Esophagus squamous epithelium (tissue), 5 donors: Measurements from ENCODE around the gene HIRA. TPM values are rescaled to one million over a fixed set of nuclear protein-coding genes. Genes with fewer than 3 reads are reported as not detected.

Experiments used
- DNase-seq: peaks from one replicate; lab custom pipeline; 2025; lab: John Stamatoyannopoulos, UW
- H3K27ac ChIP-seq, 4 donors: fragments of 200-600 bp; sonication (generic); one replicate each; pipeline ENCODE4 v1.5.1; 2016 to 2019; ENCODE audit warnings: mild to moderate bottlenecking in 1 of 4
- H3K27me3 ChIP-seq, 4 donors: fragments of 200-600 bp; sonication (generic); 1 replicate in 3 of 4; 2 replicates in 1 of 4; pipeline versions ENCODE4 v1.5.1 to v1.6.0; 2017 to 2021; ENCODE audit warnings: antibody characterized with exemption in 1 of 4
- H3K36me3 ChIP-seq, 3 donors: fragments of 200-600 bp; sonication (generic); one replicate each; pipeline ENCODE4 v1.5.1; 2016 to 2019
- H3K4me1 ChIP-seq, 3 donors: fragments of 200-600 bp; sonication (generic); one replicate each; pipeline ENCODE4 v1.5.1; 2017 to 2019
- H3K4me3 ChIP-seq, 4 donors: fragments of 200-600 bp; sonication (generic); 1 replicate in 3 of 4; 2 replicates in 1 of 4; pipeline ENCODE4 v1.5.1; 2016 to 2019; ENCODE audit warnings: mild to moderate bottlenecking in 2 of 4, moderate library complexity in 1 of 4
- H3K9me3 ChIP-seq, 3 donors: fragments of 200-600 bp; sonication (generic); one replicate each; pipeline ENCODE4 v1.5.1; 2016 to 2019
- POLR2A ChIP-seq, 4 donors: fragments of 450-650 bp; IDR thresholded peaks; one replicate each; pipeline ENCODE4 v1.6.1; 2017; ENCODE audit warnings: antibody characterized with exemption in 4 of 4, mild to moderate bottlenecking in 4 of 4, moderate library complexity in 3 of 4
- WGBS, 2 donors: methylation state at CpG; one replicate each; pipeline ENCODE4 v1.1.5; 2018; 5-methylcytosine and 5-hydroxymethylcytosine counted together
- intact Hi-C: fragments of 100-400 bp; cut with DNase I; formaldehyde crosslinking; loops from one replicate; pipeline ENCODE4 v1.15.0; 2022
- total RNA-seq, 4 donors: library from RNA; depleted of rRNA; stranded (reverse); fragments of >200 nt; gene quantifications; one replicate each; pipeline ENCODE4 v1.1.0, GENCODE V29; 2016
- TF ChIP-seq, protein P1 (sequence below), 6 experiments: fragments of 450-650 bp in 4 of 6; fragments of 200-600 bp in 2 of 6; sonication (generic) in 2 of 6; IDR thresholded peaks; one replicate each; pipeline ENCODE4 v1.5.1; 2016 to 2019; ENCODE audit warnings: antibody characterized with exemption in 6 of 6, mild to moderate bottlenecking in 4 of 6, moderate library complexity in 4 of 6
- donor health status: DM: yes; HTN: yes; CAD: no.

HIRA gene
- total RNA-seq, 4 donors from 2014 or later, result 11.2 to 19.8 (median 14.4) TPM

DNA sequence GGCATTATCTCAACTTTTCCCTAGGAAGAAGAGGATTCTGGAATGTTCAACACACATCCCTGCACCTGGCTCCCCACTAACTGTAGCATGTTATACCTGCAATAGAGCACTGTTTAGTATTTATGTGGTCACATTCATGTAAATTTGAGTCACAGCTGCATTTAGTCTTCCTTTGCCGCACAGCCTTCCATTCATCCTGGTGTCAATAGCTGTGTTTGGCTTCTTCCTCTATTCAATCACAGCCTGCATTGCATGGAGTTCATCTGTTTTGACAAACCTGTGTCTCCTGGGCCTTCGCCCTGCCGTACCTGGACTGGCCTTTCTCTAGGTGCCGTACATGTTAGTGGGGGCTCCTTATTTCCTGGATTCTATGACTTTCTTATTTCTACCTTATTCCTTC is 20.0 kb upstream of the HIRA start:
- TF ChIP-seq, protein P1, sequence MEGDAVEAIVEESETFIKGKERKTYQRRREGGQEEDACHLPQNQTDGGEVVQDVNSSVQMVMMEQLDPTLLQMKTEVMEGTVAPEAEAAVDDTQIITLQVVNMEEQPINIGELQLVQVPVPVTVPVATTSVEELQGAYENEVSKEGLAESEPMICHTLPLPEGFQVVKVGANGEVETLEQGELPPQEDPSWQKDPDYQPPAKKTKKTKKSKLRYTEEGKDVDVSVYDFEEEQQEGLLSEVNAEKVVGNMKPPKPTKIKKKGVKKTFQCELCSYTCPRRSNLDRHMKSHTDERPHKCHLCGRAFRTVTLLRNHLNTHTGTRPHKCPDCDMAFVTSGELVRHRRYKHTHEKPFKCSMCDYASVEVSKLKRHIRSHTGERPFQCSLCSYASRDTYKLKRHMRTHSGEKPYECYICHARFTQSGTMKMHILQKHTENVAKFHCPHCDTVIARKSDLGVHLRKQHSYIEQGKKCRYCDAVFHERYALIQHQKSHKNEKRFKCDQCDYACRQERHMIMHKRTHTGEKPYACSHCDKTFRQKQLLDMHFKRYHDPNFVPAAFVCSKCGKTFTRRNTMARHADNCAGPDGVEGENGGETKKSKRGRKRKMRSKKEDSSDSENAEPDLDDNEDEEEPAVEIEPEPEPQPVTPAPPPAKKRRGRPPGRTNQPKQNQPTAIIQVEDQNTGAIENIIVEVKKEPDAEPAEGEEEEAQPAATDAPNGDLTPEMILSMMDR (IDR thresholded peaks at IDR 0.05), result no peak
- TF ChIP-seq POLR2A (IDR thresholded peaks at IDR 0.05), result no peak
- peaks cover 10 to 20% (median 12%) of the 10 kb centered on the region in 3 donors for H3K4me1 ChIP-seq
- H3K4me3 ChIP-seq, result no peak overlapping the region
- H3K27me3 ChIP-seq, result no peaks in the 10 kb centered on the region
- intact Hi-C loops, result no loop called here
- H3K27ac ChIP-seq, result no peak overlapping the region
- H3K36me3 ChIP-seq, result peaks cover 24 to 70% (median 33%) of the 10 kb centered on the region in 3 donors
- WGBS, 2 donors, result 95 to 98% methylated on average over 4 of the region's 4 CpGs
- DNase-seq, result no peak
- H3K9me3 ChIP-seq, result no peaks in the 10 kb centered on the region

DNA sequence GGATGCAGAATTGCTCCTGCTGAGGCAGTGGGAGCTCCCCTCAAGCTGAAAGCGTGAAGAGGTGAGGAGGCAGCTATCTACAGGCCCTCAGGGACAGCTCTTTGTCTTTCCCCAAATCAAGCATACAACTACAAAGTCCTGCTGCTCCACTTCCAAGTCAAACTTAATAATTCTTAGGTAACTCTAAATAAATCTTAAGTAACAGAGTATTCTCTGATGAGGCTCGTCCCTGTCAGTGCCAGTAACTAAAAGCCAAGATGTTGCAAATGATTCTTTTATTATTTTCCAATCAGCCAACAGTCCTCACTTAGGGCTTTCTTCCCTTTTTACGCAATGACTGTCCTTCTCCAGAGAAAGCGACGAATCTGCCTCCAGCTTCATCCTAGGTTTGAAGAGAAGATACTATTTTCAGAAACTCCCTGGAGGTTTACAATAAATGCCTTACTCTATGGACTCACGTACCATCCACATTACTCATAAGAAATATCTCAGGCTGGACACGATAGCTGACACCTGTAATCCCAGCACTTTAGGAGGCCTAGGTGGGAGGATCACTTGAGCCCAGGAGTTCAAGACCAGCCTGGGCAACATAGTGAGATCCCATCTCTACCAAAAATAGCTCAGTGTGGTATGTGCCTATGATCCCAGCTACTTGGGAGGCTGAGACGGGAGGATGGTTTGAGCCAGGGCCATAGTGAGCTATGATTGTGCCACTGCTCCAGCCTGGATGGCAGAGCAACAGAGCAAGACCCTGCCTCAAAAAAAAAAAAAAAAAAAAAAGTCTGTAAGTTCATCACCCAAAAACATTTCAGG is 19.0 kb upstream of the HIRA start:
- H3K4me3 ChIP-seq, result no peak overlapping the region
- H3K36me3 ChIP-seq, result peaks cover 15 to 60% (median 23%) of the 10 kb centered on the region in 3 donors
- WGBS, 2 donors, result 77 to 78% methylated on average over 8 of the region's 8 CpGs
- intact Hi-C loops, result no loop called here
- no peaks in the 10 kb centered on the region for H3K27me3 ChIP-seq
- DNase-seq, result no peak
- no peak for TF ChIP-seq POLR2A (IDR thresholded peaks at IDR 0.05)
- TF ChIP-seq, protein P1 (IDR thresholded peaks at IDR 0.05), result no peak
- H3K9me3 ChIP-seq, result no peaks in the 10 kb centered on the region
- no peak overlapping the region for H3K27ac ChIP-seq
- peaks cover 20 to 30% (median 21%) of the 10 kb centered on the region in 3 donors for H3K4me1 ChIP-seq

DNA sequence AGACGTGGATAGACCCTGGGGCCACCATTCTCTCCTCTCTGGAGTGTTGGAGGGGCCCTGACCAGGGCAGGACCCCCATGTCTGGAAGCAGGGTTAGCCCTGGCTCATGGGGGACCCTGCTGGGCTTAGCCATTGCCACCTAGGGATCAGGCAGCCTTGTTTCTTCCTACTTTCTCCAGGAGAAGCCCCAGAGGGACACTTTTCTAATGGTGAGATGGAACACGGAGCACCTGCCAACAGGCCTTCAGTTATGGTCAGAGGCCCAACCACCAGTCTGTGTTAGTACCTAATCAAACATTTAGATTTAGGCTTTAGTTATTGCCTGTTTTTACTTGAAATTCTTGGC is 17.9 kb upstream of the HIRA start:
- intact Hi-C loops, result no loop called here
- WGBS, 2 donors, result 75% methylated on average over 2 of the region's 2 CpGs; no CpG with 5 or more reads in 1 of the 2 donors
- TF ChIP-seq, protein P1 (IDR thresholded peaks at IDR 0.05), result no peak
- TF ChIP-seq POLR2A (IDR thresholded peaks at IDR 0.05), result no peak

DNA sequence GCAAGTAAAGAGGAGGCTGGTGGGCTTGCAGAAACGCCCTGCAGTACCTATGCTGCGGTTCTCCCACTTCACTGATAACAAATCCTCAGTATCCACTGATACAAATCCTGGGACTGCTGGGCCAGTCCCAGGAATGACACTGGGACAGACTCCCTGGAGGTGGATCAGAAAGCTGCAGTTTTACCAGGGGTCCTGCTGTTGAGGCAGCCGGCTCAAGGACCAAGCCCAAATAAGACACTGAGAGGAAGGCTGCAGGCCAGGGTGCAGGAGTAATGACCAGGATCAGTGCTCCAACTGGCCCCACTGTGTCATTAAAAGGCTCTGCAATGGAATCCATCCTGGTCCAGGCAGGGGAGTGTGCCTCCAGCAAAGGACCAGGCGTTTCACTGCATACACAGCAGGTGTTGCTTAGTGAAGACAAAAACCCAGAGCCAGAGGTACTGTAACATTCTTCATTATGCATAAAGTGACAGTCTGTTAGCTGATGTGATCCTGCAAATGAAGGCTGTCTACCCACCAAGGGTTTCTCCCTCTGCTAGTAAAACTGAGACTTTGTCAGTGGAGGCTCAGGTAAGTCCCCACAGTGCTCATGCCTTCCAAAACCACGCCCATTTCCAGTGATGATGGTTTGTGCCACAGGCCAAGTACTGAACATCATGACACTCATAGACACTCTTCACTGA is 17.3 kb upstream of the HIRA start:
- intact Hi-C loops, result no loop called here
- Histone ChIP-seq H3K27ac (peak overlapping the region in 2 of 4 donors; percentile 95 to 98), H3K4me3 (peak overlapping the region in 1 of 4 donors; percentile 89), H3K36me3 (peaks cover 6 to 54% (median 10%) of the 10 kb centered on the region in 3 donors), H3K9me3 (no peaks in the 10 kb centered on the region), H3K27me3 (no peaks in the 10 kb centered on the region), H3K4me1 (peaks cover 21 to 38% (median 22%) of the 10 kb centered on the region in 3 donors)
- TF ChIP-seq POLR2A (IDR thresholded peaks at IDR 0.05), result no peak
- TF ChIP-seq, protein P1 (IDR thresholded peaks at IDR 0.05), result no peak
- 34 to 69% methylated on average over 2 to 3 of the region's 5 CpGs for WGBS, 2 donors
- DNase-seq, result no peak

More for the DNA sequence above, 17.9 kb upstream of the HIRA start:
- no peak overlapping the region for H3K4me3 ChIP-seq
- H3K9me3 ChIP-seq, result no peaks in the 10 kb centered on the region
- H3K27me3 ChIP-seq, result no peaks in the 10 kb centered on the region
- H3K4me1 ChIP-seq, result peaks cover 21 to 38% (median 22%) of the 10 kb centered on the region in 3 donors
- H3K27ac ChIP-seq, result no peak overlapping the region
- H3K36me3 ChIP-seq, result peaks cover 11 to 54% (median 12%) of the 10 kb centered on the region in 3 donors
- no peak for DNase-seq
